Activated CD4-positive, alpha-beta T cell treated with anti-CD3 and anti-CD28 coated beads, Interleukin-2, amount 50 U/mL, for 24 hours (primary cell): Measurements from ENCODE around the gene LCE3B.

Source experiments
- DNase-seq, 2 donors: peaks; one replicate each; pipeline ENCODE4 v3.0.0-alpha.2; 2020; ENCODE audit warnings: low read depth in 1 of 2, low spot score in 1 of 2

LCE3B gene

DNA sequence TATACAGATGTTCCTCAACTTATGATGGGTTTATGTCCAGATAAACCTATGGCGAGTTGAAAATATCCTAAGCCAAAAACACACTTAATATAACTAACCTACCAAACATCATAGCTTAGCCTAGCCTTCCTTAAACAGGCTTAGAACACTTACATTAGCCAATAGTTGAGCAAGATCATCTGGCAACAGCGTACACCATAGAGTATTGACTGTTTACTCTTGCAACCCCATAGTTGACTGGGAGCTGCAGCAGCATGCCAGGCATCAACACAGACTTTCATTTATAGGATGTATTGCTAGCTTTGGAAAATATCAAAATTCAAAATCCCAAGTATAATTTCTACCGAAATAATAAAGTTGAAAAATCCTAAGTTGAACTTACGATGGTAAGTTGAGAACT, 44.1 kb downstream of the LCE3B start:
- no peak for DNase-seq

DNA sequence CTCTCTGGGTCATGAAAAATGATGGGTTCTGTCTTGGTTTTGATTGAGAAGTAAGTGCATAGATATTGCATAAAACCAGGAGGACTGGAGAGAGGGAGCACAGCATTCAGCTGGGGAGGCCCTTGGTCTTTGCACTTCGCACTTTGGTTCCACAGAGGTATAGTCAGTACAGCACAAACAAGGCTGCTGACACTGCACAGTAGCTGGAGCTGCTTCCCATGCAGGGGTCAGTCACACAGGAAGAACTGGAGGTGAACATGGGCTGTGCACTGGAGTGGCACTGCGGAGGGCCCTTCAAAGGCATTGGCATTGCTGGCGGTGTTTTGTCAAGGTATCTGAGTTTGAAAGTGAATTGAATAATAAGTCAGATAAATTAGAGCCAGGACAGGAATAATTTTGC, 45.0 kb downstream of the LCE3B start:
- no peak for DNase-seq

DNA sequence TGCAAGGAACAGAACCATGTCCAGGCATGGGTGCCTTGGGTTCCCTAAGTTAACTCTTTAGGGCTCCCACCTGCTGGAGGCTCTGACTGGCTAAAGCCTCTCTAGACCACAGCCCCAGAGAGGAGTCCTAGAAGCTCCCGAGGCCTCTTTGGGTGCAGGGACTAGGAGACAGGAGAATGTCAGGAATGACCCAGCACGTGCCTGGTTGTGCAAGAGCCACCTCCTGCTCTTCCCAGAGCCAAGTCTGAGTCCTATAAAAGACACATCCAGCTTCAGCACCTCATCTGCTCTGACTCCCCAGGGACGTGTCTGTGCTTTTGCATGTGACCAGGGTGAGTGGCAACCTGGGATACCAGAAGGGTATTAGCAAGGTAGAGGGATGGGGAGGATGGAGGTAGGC, 49.5 kb downstream of the LCE3B start, which contains the start of gene LCE2D:
LCE2D (plus strand) TSS at position 283 of the 400 bp plus-strand sequence. CDS start 726 bp downstream, outside the sequence.
- no peak for DNase-seq
